ENCODE results near the gene DAPK1.

The DAPK1 gene

GRCh38 chr9:87653941-87654340 lies 156.3 kb downstream of the DAPK1 start:
- Mint-ChIP-seq H3K36me3 (no peaks in the 10 kb centered on the region), H3K9me3 (no peaks in the 10 kb centered on the region), H3K4me1 (no peaks in the 10 kb centered on the region), H3K4me3 (no peak overlapping the region), H3K27ac (no peak overlapping the region), H3K27me3 (no peaks in the 10 kb centered on the region)
- ATAC-seq (replicated peaks) (no peak), DNase-seq (no peak)

- no peak overlapping the region for H3K27ac Mint-ChIP-seq
- H3K9me3 Mint-ChIP-seq, result peaks cover 0 to 2% of the 10 kb centered on the region in 2 donors
- no peak overlapping the region for H3K4me3 Mint-ChIP-seq
- H3K27me3 Mint-ChIP-seq, result no peaks in the 10 kb centered on the region
- no peaks in the 10 kb centered on the region for H3K36me3 Mint-ChIP-seq
- ATAC-seq (replicated peaks), result no peak
- DNase-seq, result no peak
- no peaks in the 10 kb centered on the region for H3K4me1 Mint-ChIP-seq
These were observed 158.1 kb downstream of the DAPK1 start for GRCh38 chr9:87655731-87656130.

- Mint-ChIP-seq H3K36me3 (no peaks in the 10 kb centered on the region), H3K4me3 (no peak overlapping the region), H3K27ac (no peak overlapping the region), H3K9me3 (peaks cover 2 to 4% of the 10 kb centered on the region in 2 donors), H3K4me1 (peaks cover 0 to under 1% of the 10 kb centered on the region in 2 donors), H3K27me3 (no peaks in the 10 kb centered on the region)
- ATAC-seq (replicated peaks) (no peak), DNase-seq (no peak)
These were observed 158.8 kb downstream of the DAPK1 start for GRCh38 chr9:87656485-87656884.

GRCh38 chr9:87657190-87657589 lies 159.5 kb downstream of the DAPK1 start:
- no peaks in the 10 kb centered on the region for H3K36me3 Mint-ChIP-seq
- H3K27me3 Mint-ChIP-seq, result no peaks in the 10 kb centered on the region
- DNase-seq (no peak), ATAC-seq (replicated peaks) (no peak)
- H3K27ac Mint-ChIP-seq, result no peak overlapping the region
- H3K4me1 Mint-ChIP-seq, result peaks cover 0 to 2% of the 10 kb centered on the region in 2 donors
- no peak overlapping the region for H3K4me3 Mint-ChIP-seq
- H3K9me3 Mint-ChIP-seq, result peaks cover 5 to 7% of the 10 kb centered on the region in 2 donors

- no peaks in the 10 kb centered on the region for H3K27me3 Mint-ChIP-seq
- H3K4me3 Mint-ChIP-seq, result no peak overlapping the region
- H3K4me1 Mint-ChIP-seq, result peaks cover 0 to 2% of the 10 kb centered on the region in 2 donors
- DNase-seq (no peak), ATAC-seq (replicated peaks) (no peak)
- peaks cover 5 to 7% of the 10 kb centered on the region in 2 donors for H3K9me3 Mint-ChIP-seq
- H3K27ac Mint-ChIP-seq, result no peak overlapping the region
- H3K36me3 Mint-ChIP-seq, result no peaks in the 10 kb centered on the region
These were observed 160.2 kb downstream of the DAPK1 start for GRCh38 chr9:87657893-87658292.

- Mint-ChIP-seq H3K36me3 (no peaks in the 10 kb centered on the region), H3K27ac (no peak overlapping the region), H3K4me1 (peaks cover 0 to 2% of the 10 kb centered on the region in 2 donors), H3K9me3 (peaks cover 5 to 7% of the 10 kb centered on the region in 2 donors), H3K4me3 (no peak overlapping the region), H3K27me3 (no peaks in the 10 kb centered on the region)
- DNase-seq (no peak), ATAC-seq (replicated peaks) (no peak)
These were observed 160.8 kb downstream of the DAPK1 start for GRCh38 chr9:87658511-87658910.

- no peak for ATAC-seq (replicated peaks)
- peaks cover 5 to 7% of the 10 kb centered on the region in 2 donors for H3K9me3 Mint-ChIP-seq
These were observed 162.1 kb downstream of the DAPK1 start for GRCh38 chr9:87659534-87660419.

GRCh38 chr9:87661241-87661640 lies 163.6 kb downstream of the DAPK1 start:
- DNase-seq (no peak), ATAC-seq (replicated peaks) (peak; percentile 2 to 47)
- Mint-ChIP-seq H3K4me1 (peaks cover 0 to 3% of the 10 kb centered on the region in 2 donors), H3K9me3 (peaks cover 5 to 9% of the 10 kb centered on the region in 2 donors), H3K27me3 (no peaks in the 10 kb centered on the region), H3K4me3 (no peak overlapping the region), H3K27ac (no peak overlapping the region), H3K36me3 (no peaks in the 10 kb centered on the region)

More at GRCh38 chr9:87659534-87660419, 162.1 kb downstream of the DAPK1 start:
- Mint-ChIP-seq H3K4me3 (no peak overlapping the region), H3K27me3 (no peaks in the 10 kb centered on the region), H3K36me3 (no peaks in the 10 kb centered on the region), H3K4me1 (peaks cover 0 to 3% of the 10 kb centered on the region in 2 donors), H3K27ac (no peak overlapping the region)
- DNase-seq, result no peak

GRCh38 chr9:87662808-87663528 lies 165.3 kb downstream of the DAPK1 start:
- Mint-ChIP-seq H3K4me1 (peaks cover 0 to 3% of the 10 kb centered on the region in 2 donors), H3K4me3 (no peak overlapping the region), H3K27ac (no peak overlapping the region), H3K27me3 (no peaks in the 10 kb centered on the region), H3K36me3 (no peaks in the 10 kb centered on the region), H3K9me3 (peaks cover 5 to 12% of the 10 kb centered on the region in 2 donors)
- peak; percentile 12 for DNase-seq
- peak; percentile 51 to 66 for ATAC-seq (replicated peaks)

- H3K9me3 Mint-ChIP-seq, result peaks cover 5 to 12% of the 10 kb centered on the region in 2 donors
- H3K4me1 Mint-ChIP-seq, result peaks cover 0 to 3% of the 10 kb centered on the region in 2 donors
- no peak overlapping the region for H3K4me3 Mint-ChIP-seq
- no peaks in the 10 kb centered on the region for H3K27me3 Mint-ChIP-seq
- no peaks in the 10 kb centered on the region for H3K36me3 Mint-ChIP-seq
- H3K27ac Mint-ChIP-seq, result no peak overlapping the region
- ATAC-seq (replicated peaks) (no peak), DNase-seq (no peak)
These were observed 165.9 kb downstream of the DAPK1 start for GRCh38 chr9:87663556-87663955.

GRCh38 chr9:87664153-87665060 lies 166.7 kb downstream of the DAPK1 start:
- Mint-ChIP-seq H3K27me3 (no peaks in the 10 kb centered on the region), H3K4me3 (no peak overlapping the region), H3K27ac (no peak overlapping the region), H3K4me1 (peaks cover 0 to 3% of the 10 kb centered on the region in 2 donors), H3K36me3 (no peaks in the 10 kb centered on the region), H3K9me3 (peaks cover 5 to 12% of the 10 kb centered on the region in 2 donors)
- no peak for DNase-seq
- ATAC-seq (replicated peaks), result no peak

- no peak overlapping the region for H3K27ac Mint-ChIP-seq
- H3K36me3 Mint-ChIP-seq, result no peaks in the 10 kb centered on the region
- H3K27me3 Mint-ChIP-seq, result no peaks in the 10 kb centered on the region
- peaks cover 5 to 11% of the 10 kb centered on the region in 2 donors for H3K9me3 Mint-ChIP-seq
- no peak for DNase-seq
- H3K4me1 Mint-ChIP-seq, result peaks cover 0 to 3% of the 10 kb centered on the region in 2 donors
- no peak for ATAC-seq (replicated peaks)
- no peak overlapping the region for H3K4me3 Mint-ChIP-seq
These were observed 167.8 kb downstream of the DAPK1 start for GRCh38 chr9:87665505-87665904.

GRCh38 chr9:87667164-87667738 lies 169.6 kb downstream of the DAPK1 start:
- Mint-ChIP-seq H3K4me1 (peaks cover 0 to 1% of the 10 kb centered on the region in 2 donors), H3K36me3 (no peaks in the 10 kb centered on the region), H3K27me3 (no peaks in the 10 kb centered on the region), H3K9me3 (peaks cover 0 to 5% of the 10 kb centered on the region in 2 donors), H3K4me3 (no peak overlapping the region), H3K27ac (no peak overlapping the region)
- ATAC-seq (replicated peaks) (no peak), DNase-seq (no peak)

Measured in stimulated activated naive B cell treated with anti-CD40 and anti-IgM and Interleukin-4, amounts not matched to agents 10 μg/mL and 1 μg/mL and 100 μg/mL, for 72 hours (primary cell).